HepG2 (cell line): ENCODE results near the gene AK6. TPM values are rescaled to one million over a fixed set of nuclear protein-coding genes. Genes with fewer than 3 reads are reported as not detected.

Experiments used
- ARNT ChIP-seq: fragments of 450-650 bp; IDR thresholded peaks from 2 replicates; pipeline ENCODE4 v1.6.1; 2017
- HNF4G ChIP-seq, 2 experiments: sonication (generic) in 1 of 2; formaldehyde crosslinking in 1 of 2; IDR thresholded peaks; 2 replicates each; pipeline versions ENCODE4 v1.4.0 to v1.6.1; 2011 to 2020; ENCODE audit warnings: borderline replicate concordance in 2 of 2, low read depth in 2 of 2, mild to moderate bottlenecking in 2 of 2, low read length in 1 of 2, missing genetic modification reagents in 1 of 2, moderate library complexity in 1 of 2
- JARID2 ChIP-seq: sonication (generic); formaldehyde crosslinking; IDR thresholded peaks from 2 replicates; pipeline ENCODE4 v1.8.1; 2023; ENCODE audit warnings: missing genetic modification reagents, inconsistent platforms; ENCODE audit not compliant: insufficient replicate concordance
- MTA3 ChIP-seq: sonication (generic); formaldehyde crosslinking; IDR thresholded peaks from 2 replicates; pipeline ENCODE4 v1.4.0; 2020; ENCODE audit warnings: missing genetic modification reagents
- NBN ChIP-seq: fragments of 450-650 bp; conservative IDR thresholded peaks from 2 replicates; pipeline ENCODE4 v1.6.1; 2017
- NR1H2 ChIP-seq: sonication (generic); formaldehyde crosslinking; IDR thresholded peaks from 2 replicates; pipeline ENCODE4 v1.8.1; 2022; ENCODE audit warnings: low read depth, missing genetic modification reagents, borderline replicate concordance
- NRL ChIP-seq: sonication (generic); formaldehyde crosslinking; IDR thresholded peaks from 2 replicates; pipeline ENCODE4 v1.5.0; 2020; ENCODE audit warnings: missing genetic modification reagents, mild to moderate bottlenecking, moderate library complexity, borderline replicate concordance
- SMAD3 ChIP-seq: sonication (generic); formaldehyde crosslinking; IDR thresholded peaks from 2 replicates; pipeline ENCODE4 v1.4.0; 2020; ENCODE audit warnings: missing genetic modification reagents
- TBX2 ChIP-seq: sonication (generic); formaldehyde crosslinking; IDR thresholded peaks from 2 replicates; pipeline ENCODE4 v1.5.0; 2020; ENCODE audit warnings: missing genetic modification reagents, mild to moderate bottlenecking, borderline replicate concordance
- TCF12 ChIP-seq, 2 experiments: fragments of 450-650 bp in 1 of 2; sonication (generic) in 1 of 2; formaldehyde crosslinking in 1 of 2; IDR thresholded peaks; 2 replicates each; pipeline versions ENCODE4 v1.6.1 to v1.8.0; 2017 to 2022; ENCODE audit warnings: antibody characterized with exemption in 1 of 2, mild to moderate bottlenecking in 1 of 2, missing genetic modification reagents in 1 of 2, moderate library complexity in 1 of 2
- ZFAT ChIP-seq: sonication (generic); formaldehyde crosslinking; conservative IDR thresholded peaks from 2 replicates; pipeline ENCODE4 v1.8.1; 2023; ENCODE audit warnings: missing genetic modification reagents, inconsistent platforms
- ZFX ChIP-seq: sonication (generic); formaldehyde crosslinking; IDR thresholded peaks from 2 replicates; pipeline ENCODE4 v1.4.0; 2020; ENCODE audit warnings: mild to moderate bottlenecking, low read depth, missing genetic modification reagents, moderate library complexity
- ZNF10 ChIP-seq: sonication (generic); formaldehyde crosslinking; IDR thresholded peaks from 2 replicates; pipeline ENCODE4 v1.4.0; 2020; ENCODE audit warnings: mild to moderate bottlenecking, low read depth, missing genetic modification reagents, borderline replicate concordance
- ZNF318 ChIP-seq: sonication (generic); formaldehyde crosslinking; IDR thresholded peaks from 2 replicates; pipeline ENCODE4 v1.4.0; 2020; ENCODE audit warnings: mild to moderate bottlenecking, missing genetic modification reagents
- ZNF354B ChIP-seq: sonication (generic); formaldehyde crosslinking; IDR thresholded peaks from 2 replicates; pipeline ENCODE4 v1.8.0; 2022; ENCODE audit warnings: mild to moderate bottlenecking, missing genetic modification reagents
- ZNF558 ChIP-seq: sonication (generic); formaldehyde crosslinking; IDR thresholded peaks from 2 replicates; pipeline ENCODE4 v1.9.0; 2022; ENCODE audit warnings: mild to moderate bottlenecking, missing genetic modification reagents, borderline replicate concordance
- polyA plus RNA-seq, 8 experiments: library from polyadenylated mRNA; depleted of rRNA in 3 of 8; stranded (reverse) in 7 of 8; unstranded in 1 of 8; fragments of >200 nt; fragmentation: Illumina TruSeq in 4 of 8; extraction: Trizol in 4 of 8; gene quantifications; 2 replicates each; pipeline versions ENCODE4 v1.2.1 to v1.2.3, GENCODE V29; 2011 to 2016; ENCODE audit warnings: low read depth in 4 of 8, missing spikeins in 1 of 8, mixed read lengths in 1 of 8; ENCODE audit not compliant: insufficient read depth in 1 of 8
- total RNA-seq, 5 experiments: library from RNA; depleted of rRNA; stranded (reverse); fragments of >200 nt; fragmentation: Illumina TruSeq; extraction: Trizol; gene quantifications; 2 replicates each; pipeline ENCODE4 v1.2.3, GENCODE V29; 2016; ENCODE audit warnings: low read depth in 1 of 5
- TF ChIP-seq, protein P1 (sequence below): IDR thresholded peaks from 2 replicates; pipeline ENCODE4 v1.6.1; 2018; ENCODE audit warnings: missing genetic modification reagents, mild to moderate bottlenecking, missing compliant biosample characterization
- TF ChIP-seq, protein P2 (sequence below): sonication (generic); formaldehyde crosslinking; IDR thresholded peaks from 2 replicates; pipeline ENCODE4 v1.4.0; 2020; ENCODE audit warnings: missing genetic modification reagents, borderline replicate concordance

Gene AK6
- total and polyA plus RNA-seq, 2 of the 13 experiments (the other 11 are each of a cell fraction or from before 2014, with no cell fraction given) = 31.1 to 77.2 TPM

- TF ChIP-seq, protein P1, sequence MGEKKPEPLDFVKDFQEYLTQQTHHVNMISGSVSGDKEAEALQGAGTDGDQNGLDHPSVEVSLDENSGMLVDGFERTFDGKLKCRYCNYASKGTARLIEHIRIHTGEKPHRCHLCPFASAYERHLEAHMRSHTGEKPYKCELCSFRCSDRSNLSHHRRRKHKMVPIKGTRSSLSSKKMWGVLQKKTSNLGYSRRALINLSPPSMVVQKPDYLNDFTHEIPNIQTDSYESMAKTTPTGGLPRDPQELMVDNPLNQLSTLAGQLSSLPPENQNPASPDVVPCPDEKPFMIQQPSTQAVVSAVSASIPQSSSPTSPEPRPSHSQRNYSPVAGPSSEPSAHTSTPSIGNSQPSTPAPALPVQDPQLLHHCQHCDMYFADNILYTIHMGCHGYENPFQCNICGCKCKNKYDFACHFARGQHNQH (CRISPR knock-in tag) = peak; percentile 84
- TF ChIP-seq ZFX = peak; percentile 92
- TF ChIP-seq ZNF558 (CRISPR knock-in tag) = no peak
- TF ChIP-seq NRL = no peak; the same call in 1 of the 2 replicates
- TF ChIP-seq SMAD3 = peak; percentile 86
- no peak for TF ChIP-seq TCF12 (IDR thresholded peaks at IDR 0.05)
- TF ChIP-seq TCF12 (CRISPR knock-in tag; IDR thresholded peaks at IDR 0.05) = peak; percentile 84
- no peak for TF ChIP-seq NR1H2 (CRISPR knock-in tag)
- TF ChIP-seq MTA3 (CRISPR knock-in tag) = no peak
- TF ChIP-seq, protein P2, sequence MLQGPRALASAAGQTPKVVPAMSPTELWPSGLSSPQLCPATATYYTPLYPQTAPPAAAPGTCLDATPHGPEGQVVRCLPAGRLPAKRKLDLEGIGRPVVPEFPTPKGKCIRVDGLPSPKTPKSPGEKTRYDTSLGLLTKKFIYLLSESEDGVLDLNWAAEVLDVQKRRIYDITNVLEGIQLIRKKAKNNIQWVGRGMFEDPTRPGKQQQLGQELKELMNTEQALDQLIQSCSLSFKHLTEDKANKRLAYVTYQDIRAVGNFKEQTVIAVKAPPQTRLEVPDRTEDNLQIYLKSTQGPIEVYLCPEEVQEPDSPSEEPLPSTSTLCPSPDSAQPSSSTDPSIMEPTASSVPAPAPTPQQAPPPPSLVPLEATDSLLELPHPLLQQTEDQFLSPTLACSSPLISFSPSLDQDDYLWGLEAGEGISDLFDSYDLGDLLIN (CRISPR knock-in tag) = peak; percentile 84; the same call in 1 of the 2 replicates
- peak; percentile 86 for TF ChIP-seq TBX2
- TF ChIP-seq ZFAT (CRISPR knock-in tag) = no peak
- TF ChIP-seq ZNF10 = no peak
- TF ChIP-seq HNF4G (IDR thresholded peaks at IDR 0.05; ENCODE audit: borderline replicate concordance, low read depth, low read length) = peak; percentile 47
- peak; percentile 90 for TF ChIP-seq HNF4G (CRISPR knock-in tag; IDR thresholded peaks at IDR 0.05; ENCODE audit: borderline replicate concordance, low read depth)
- no peak for TF ChIP-seq ZNF354B (CRISPR knock-in tag)
- no peak for TF ChIP-seq ARNT
- TF ChIP-seq NBN = no peak
- TF ChIP-seq JARID2 (CRISPR knock-in tag) = no peak
- peak; percentile 62; the same call in 1 of the 2 replicates for TF ChIP-seq ZNF318 (CRISPR knock-in tag)
Measured at GRCh38 chr5:69369340-69370121, at the start of gene AK6, which contains the start of the genes RAD17 and TAF9 (continued).
